SH-SY5Y (cell line): ENCODE results near the gene VAV1.

Experiments used
- GATA2 ChIP-seq: IDR thresholded peaks from 2 replicates; pipeline ENCODE4 v1.6.1; 2011; ENCODE audit warnings: mild to moderate bottlenecking, low read depth, low read length
- GATA3 ChIP-seq: IDR thresholded peaks from 2 replicates; pipeline ENCODE4 v1.6.1; 2011; ENCODE audit warnings: low read depth, mild to moderate bottlenecking, low read length, moderate library complexity

GRCh38 chr19:6825076-6825774 is 52.7 kb downstream of the VAV1 start:
- TF ChIP-seq GATA3 (no peak), GATA2 (no peak)
